ENCODE data around the gene LENG8.

The LENG8 gene

DNA sequence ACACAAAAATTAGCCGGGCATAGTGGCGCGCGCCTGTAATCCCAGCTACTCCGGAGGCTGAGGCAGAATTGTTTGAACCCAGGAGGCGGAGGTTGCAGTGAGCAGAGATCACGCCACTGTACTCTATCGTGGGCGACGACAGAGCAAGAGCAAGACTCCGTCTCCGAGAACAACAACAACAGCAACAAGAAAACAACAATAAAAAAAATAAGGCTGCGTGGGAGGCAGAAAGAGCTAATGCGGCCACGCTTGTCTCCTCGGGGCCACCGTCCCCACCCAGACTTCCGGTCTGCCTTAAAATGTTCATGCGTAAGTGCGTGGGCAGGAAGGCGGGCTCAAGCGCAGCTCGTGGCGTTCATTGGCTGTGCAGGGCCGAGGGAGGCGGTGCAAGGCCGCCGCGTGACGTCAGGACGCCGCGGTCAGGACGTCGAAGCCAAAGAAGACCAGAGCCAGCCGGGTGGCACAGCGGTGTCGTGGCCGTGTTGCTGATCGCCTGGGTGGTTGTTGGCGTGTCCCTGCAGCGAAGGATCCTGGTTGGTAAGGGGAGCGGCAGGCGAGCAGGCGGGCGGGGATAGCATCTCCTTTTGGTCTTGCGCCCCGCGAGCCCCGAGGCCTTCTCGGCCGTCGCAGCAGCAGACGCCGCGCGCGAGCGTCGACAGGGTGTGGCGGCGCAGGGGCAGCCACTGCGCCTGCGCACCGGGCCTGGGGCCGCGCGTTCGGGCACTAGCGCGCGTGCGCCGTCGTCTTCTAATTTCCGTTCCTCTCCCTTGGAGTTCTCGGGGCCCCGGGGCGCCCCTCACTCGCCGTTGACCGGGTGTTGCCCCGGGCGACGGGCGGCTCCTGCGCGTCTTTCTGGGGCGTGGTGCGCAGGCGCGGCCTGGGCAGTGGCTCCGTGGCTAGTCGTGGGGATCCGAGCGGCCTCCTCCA is at the start of gene LENG8:
LENG8 (plus strand) TSS at position 426 of the 927 bp plus-strand sequence. CDS start 2,146 bp downstream, outside the sequence.
- peak; percentile 93 to 95 for DNase-seq (ENCODE audit: low read depth in 2 of 2)

- DNase-seq (ENCODE audit: low read depth in 2 of 2) = no peak
Observed at GRCh38 chr19:54400913-54401312, 48.1 kb upstream of the LENG8 start.

DNA sequence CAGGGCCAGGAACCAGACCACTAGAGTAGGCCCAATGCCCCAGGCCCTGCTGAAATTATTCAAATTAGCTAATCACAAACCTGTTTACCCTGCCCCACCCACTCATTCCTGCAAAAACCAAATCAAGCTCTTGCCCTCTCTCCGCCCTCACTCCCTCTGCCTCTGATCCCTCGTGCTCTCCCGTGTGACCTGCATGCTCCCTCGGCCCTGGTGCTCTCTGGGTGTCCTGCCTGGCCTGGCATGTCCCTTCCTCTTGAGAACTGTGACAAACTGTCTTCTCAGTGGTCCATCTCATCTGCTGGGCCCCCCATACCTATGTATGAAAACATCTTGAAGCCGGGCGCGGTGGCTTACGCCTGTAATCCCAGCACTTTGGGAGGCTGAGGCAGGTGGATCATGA is 45.9 kb upstream of the LENG8 start:
- no peak for DNase-seq (ENCODE audit: low read depth in 2 of 2)

DNA sequence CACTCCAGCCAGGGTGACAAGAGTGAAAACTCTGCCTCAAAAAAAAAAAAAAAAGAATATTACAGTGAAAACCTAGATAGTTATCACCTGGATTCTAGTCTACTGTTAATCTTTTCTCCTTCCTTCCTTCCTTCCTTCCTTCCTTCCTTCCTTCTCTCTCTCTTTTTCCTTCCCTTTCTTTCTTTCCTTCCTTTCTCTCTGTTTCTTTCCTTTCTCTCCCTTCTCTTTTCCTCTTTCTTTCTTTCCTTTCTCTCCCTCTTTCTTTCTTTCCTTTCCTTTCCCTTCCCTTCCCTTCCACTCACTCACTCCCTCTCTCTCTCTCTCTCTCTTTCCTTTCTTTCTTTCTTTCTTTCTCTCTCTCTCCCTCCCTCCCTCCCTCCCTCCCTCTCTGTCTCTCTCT is 43.4 kb upstream of the LENG8 start:
- DNase-seq (ENCODE audit: low read depth in 2 of 2) = no peak

DNA sequence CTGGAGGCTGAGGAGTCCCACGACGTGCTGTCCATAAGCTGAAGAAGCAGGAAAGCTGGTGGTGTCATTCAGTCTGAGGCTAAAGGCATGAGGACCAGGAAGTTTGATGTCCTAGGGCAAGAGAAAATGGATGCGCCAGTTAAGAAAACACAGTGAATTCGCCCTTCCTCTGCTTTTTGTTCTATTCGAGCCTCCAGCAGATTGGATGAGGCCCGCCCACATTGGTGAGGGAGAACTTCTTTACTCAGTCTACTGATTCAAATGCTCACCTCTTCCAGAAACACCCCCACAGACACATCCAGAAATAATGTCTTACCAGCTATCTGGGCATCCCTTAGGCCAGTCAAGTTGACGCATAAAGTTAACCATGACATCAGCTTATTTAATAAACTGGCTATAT is 41.2 kb upstream of the LENG8 start:
- DNase-seq (ENCODE audit: low read depth in 2 of 2) = no peak

DNA sequence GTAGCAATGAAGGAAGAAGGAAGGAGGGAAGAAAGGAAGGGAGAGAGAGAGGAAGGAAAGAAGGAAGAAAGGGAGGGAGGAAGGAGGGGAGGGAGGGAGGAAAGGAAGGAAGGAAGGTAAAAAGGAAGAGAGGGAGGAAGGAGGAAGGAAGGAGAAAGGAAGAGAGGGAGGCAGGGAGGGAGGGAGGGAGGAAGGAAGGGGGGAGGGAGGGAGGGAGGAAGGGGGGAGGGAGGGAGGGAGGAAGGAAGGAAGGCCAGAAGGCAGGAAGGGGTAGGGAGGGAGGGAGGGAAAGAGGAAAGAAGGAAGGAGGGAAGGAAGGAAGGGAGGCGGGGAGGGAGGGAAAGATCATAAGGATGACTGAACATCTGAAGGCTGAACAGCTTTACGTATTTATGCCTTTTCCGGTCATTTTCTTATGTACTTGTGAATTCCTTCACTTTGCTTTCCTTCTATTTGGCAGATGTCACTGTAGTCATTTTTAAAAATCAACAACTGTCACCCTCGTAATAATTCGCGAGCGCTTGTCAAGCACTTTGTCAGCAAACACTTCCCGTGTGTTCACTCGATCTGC is 40.5 kb upstream of the LENG8 start:
- DNase-seq (ENCODE audit: low read depth in 2 of 2) = no peak

- DNase-seq (ENCODE audit: low read depth in 2 of 2) = no peak
Observed at GRCh38 chr19:54411033-54411432, 38.0 kb upstream of the LENG8 start.

GRCh38 chr19:54412877-54413276 is 36.1 kb upstream of the LENG8 start:
- no peak for DNase-seq (ENCODE audit: low read depth in 2 of 2)

- DNase-seq (ENCODE audit: low read depth in 2 of 2) = no peak
Observed at GRCh38 chr19:54414156-54414555, 34.8 kb upstream of the LENG8 start.

DNA sequence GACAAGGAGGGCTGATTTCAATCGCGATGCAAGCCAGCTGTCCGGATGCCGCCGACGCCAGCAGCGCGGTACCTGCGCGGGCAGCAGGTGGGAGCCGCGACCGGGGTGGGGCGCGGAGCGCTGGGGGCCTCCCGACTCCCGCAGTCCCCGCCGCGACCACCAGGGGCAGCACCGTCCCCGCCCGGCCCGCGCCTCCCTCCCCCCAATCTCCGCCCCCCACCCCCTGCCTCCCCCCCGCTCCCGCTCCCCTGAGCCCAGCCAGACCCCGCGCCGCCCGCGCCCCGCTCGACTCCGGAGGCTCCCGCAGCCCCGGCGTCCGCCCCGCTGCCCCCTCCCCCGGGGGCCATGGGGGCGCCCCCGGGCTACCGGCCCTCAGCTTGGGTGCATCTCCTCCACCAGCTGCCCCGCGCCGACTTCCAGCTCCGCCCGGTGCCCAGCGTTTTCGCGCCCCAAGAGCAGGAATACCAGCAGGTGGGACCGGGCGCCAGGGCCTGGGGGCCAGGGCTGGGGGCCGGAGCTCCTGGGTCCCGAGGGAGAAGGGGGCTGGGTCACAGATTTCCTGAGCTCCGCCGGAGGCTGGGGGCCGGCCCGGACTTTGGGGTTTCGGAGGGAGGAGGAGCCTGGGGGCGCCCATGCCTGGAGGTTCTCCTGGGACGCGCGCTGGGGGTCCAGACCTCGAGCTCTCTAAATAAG is 33.6 kb upstream of the LENG8 start, which contains the start of gene TTYH1:
TTYH1 (plus strand) TSS at position 257 of the 693 bp plus-strand sequence; CDS start at position 346, 89 bp downstream.
- DNase-seq (ENCODE audit: low read depth in 2 of 2) = no peak

GRCh38 chr19:54415901-54416673 is 32.9 kb upstream of the LENG8 start:
- DNase-seq (ENCODE audit: low read depth in 2 of 2) = no peak

GRCh38 chr19:54416695-54417491 is 32.1 kb upstream of the LENG8 start:
- DNase-seq (ENCODE audit: low read depth in 2 of 2) = no peak

DNA sequence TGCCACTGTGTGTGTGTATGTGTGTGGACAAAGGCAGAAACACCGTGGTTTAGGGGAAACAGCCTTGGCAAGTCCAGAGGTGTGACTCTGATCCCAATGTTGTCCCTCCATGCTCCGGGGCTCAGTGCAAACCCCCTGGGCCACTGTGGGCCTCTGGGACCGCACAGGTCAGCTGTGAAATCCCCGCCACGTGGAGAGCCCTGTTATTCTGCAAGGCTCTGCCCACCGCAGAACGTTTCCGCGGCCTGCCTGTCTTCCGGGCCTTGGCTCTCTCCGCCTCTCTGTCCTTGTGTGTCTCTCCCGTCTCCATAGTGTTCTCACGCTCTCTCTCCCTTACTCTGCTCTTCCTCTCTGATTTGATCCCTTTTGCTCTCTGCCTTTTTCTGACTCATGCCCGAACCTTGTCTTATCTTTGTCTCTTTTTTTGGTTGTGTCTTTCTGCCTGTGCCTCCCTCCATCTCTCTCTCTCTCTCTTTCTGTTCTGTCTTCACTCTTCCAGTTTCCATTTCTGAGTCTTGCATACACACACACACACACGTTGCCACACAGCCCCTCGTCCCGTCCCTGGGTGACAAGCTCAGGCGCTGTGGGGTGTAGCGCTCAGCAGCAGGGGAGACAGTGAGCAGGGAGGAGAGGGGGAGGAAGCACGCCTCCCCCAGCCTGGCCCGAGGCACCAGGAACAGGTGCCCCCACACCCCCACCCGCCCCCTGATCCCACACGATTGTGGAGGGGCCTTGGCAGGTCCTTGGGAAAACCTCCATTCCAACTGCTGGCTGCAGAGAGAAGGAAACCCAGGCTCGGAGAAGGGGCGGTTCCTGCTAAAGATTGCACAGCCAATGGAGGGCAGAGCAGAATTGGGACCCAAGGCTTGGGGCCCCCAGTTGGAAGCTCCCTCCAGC is 30.7 kb upstream of the LENG8 start:
- DNase-seq (ENCODE audit: low read depth in 2 of 2) = no peak

GRCh38 chr19:54418930-54419800 is 29.8 kb upstream of the LENG8 start:
- DNase-seq (ENCODE audit: low read depth in 2 of 2) = no peak

DNA sequence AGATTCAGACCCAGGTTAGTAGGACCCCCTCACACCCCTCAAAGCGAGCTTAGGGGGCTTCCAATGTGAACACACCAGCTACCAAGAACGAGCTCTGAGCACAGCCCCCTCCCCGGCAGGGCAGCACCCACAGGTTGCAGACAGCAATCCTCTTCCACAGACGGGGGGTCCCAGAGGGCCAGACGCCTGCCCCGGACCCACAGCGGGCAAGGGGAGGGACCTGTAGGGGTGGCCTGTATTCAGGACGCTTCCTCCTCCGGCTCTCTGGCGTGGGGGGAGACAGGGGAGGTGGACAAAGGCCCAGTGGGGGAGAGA is 29.0 kb upstream of the LENG8 start:
- no peak for DNase-seq (ENCODE audit: low read depth in 2 of 2)

GRCh38 chr19:54420383-54421168 is 28.4 kb upstream of the LENG8 start:
- DNase-seq (ENCODE audit: low read depth in 2 of 2) = no peak

DNA sequence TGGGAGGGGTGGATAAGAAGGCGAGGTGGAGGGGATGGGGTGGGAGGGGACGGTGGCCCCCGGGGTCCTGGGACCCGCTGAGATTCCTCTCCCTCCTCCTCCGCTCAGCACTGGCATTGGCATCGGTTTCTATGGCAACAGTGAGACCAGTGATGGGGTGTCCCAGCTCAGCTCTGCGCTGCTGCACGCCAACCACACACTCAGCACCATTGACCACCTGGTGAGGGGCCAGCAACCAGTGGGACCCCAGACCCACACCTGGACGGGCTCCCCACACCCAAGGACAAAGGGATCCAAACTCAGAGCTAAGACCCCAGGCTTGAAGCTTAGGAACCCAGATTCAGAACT is 27.9 kb upstream of the LENG8 start:
- no peak for DNase-seq (ENCODE audit: low read depth in 2 of 2)

DNA sequence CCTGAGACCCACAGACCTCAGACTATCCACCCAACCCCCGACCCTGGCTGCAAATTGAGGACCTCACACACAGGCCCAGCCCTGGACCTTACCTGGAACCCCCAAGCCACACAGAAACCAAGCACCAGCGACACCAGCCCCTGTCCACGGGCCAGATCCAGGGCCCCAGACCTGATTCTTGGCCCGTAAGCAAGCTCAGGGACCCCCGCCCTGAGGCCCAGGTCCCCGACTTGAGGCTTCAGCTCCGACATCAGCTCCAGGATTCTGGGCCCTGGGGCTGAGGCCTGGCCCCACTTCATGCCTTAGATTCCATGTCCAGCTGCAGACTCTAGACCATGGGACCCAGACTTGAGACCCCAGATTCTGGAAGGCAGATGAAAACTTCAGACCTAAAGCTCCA is 27.5 kb upstream of the LENG8 start:
- no peak for DNase-seq (ENCODE audit: low read depth in 2 of 2)
